ENCODE measurements around the gene ACOT2. TPM values are rescaled to one million over a fixed set of nuclear protein-coding genes. Genes with fewer than 3 reads are reported as not detected.
A peak's percentile ranks its signal among the peaks of the same experiment; 100 is the strongest.
"Not testable (repeated sequence)": the region's sequence is repeated elsewhere in the genome, so short reads cannot be mapped to it uniquely, and the experiment has no call there.

The ACOT2 gene
- total RNA-seq: 10 to 100 TPM; 11.0 to 13.2 TPM

GRCh38 chr14:73569185-73569958 is at the start of gene ACOT2:
TSS of gene ACOT2 (plus strand) at chr14:73569213. CDS start at chr14:73569241, 28 bp downstream.
- Mint-ChIP-seq H3K36me3 (ENCODE audit: low read depth) (peaks cover 37% of the 10 kb centered on the region), H3K4me3 (peak within 1 kb of the TSS; percentile 89), H3K27ac (peak within 1 kb of the TSS; percentile 99), H3K4me1 (peaks cover 41% of the 10 kb centered on the region)
- ChIA-PET CTCF (interaction anchor here (0.5 to 2.5 kb wide), 11 partner anchors 10 to 1110 kb away, joined by 3 to 7 read pairs (median 5); partner anchors contain the start of gene ACOT4), POLR2A (interaction anchor here (0.6 to 1.0 kb wide), 4 partner anchors 23 to 445 kb away, joined by 3 to 5 read pairs (median 4); partner anchors contain the start of genes ACOT4 and ACOT6)
- H3K27me3 Mint-ChIP-seq, H3K9me3 Mint-ChIP-seq: not testable (repeated sequence)
- peak; percentile 77 for DNase-seq

GRCh38 chr14:73521229-73521628 is 47.8 kb upstream of the ACOT2 start:
- Mint-ChIP-seq H3K4me3 (no peak overlapping the region), H3K9me3 (no peaks in the 10 kb centered on the region), H3K4me1 (no peaks in the 10 kb centered on the region), H3K27me3 (no peaks in the 10 kb centered on the region), H3K36me3 (ENCODE audit: low read depth) (no peaks in the 10 kb centered on the region), H3K27ac (no peak overlapping the region)
- CTCF ChIA-PET: interaction anchor here (0.5 to 6.1 kb wide), 5 partner anchors 9 to 485 kb away, joined by 3 to 27 read pairs (median 4); no protein-coding TSS in a partner anchor
- POLR2A ChIA-PET: no interaction called here
- peak; percentile 2 for DNase-seq

- ChIA-PET CTCF (interaction anchor here (1.2 to 6.1 kb wide), 2 partner anchors 16 to 45 kb away, joined by 3 to 27 read pairs; no protein-coding TSS in a partner anchor), POLR2A (no interaction called here)
- Mint-ChIP-seq H3K4me3 (no peak overlapping the region), H3K4me1 (no peaks in the 10 kb centered on the region), H3K27me3 (no peaks in the 10 kb centered on the region), H3K27ac (no peak overlapping the region), H3K36me3 (ENCODE audit: low read depth) (no peaks in the 10 kb centered on the region), H3K9me3 (no peaks in the 10 kb centered on the region)
- DNase-seq: no peak
Observed at GRCh38 chr14:73524493-73524892, 44.5 kb upstream of the ACOT2 start.

- no peaks in the 10 kb centered on the region for H3K4me1 Mint-ChIP-seq
- H3K27me3 Mint-ChIP-seq: no peaks in the 10 kb centered on the region
- no peaks in the 10 kb centered on the region for H3K36me3 Mint-ChIP-seq (ENCODE audit: low read depth)
- DNase-seq: no peak
- no peak overlapping the region for H3K27ac Mint-ChIP-seq
- ChIA-PET POLR2A (interaction anchor here (0.7 kb wide), 1 partner anchor 41 kb away, joined by 4 read pairs; no protein-coding TSS in a partner anchor), CTCF (interaction anchor here (1.1 to 1.3 kb wide), 2 partner anchors 8 to 44 kb away, joined by 5 read pairs; no protein-coding TSS in a partner anchor)
- no peaks in the 10 kb centered on the region for H3K9me3 Mint-ChIP-seq
- H3K4me3 Mint-ChIP-seq: no peak overlapping the region
Observed at GRCh38 chr14:73526036-73526984, 42.7 kb upstream of the ACOT2 start.

GRCh38 chr14:73529356-73529755 is 39.7 kb upstream of the ACOT2 start:
- H3K4me1 Mint-ChIP-seq; H3K36me3 Mint-ChIP-seq (ENCODE audit: low read depth); DNase-seq; H3K9me3 Mint-ChIP-seq; H3K4me3 Mint-ChIP-seq; H3K27me3 Mint-ChIP-seq; H3K27ac Mint-ChIP-seq; CTCF ChIA-PET; POLR2A ChIA-PET: not testable (repeated sequence)

- H3K4me1 Mint-ChIP-seq; H3K27me3 Mint-ChIP-seq; H3K27ac Mint-ChIP-seq; POLR2A ChIA-PET; CTCF ChIA-PET; H3K4me3 Mint-ChIP-seq; DNase-seq; H3K9me3 Mint-ChIP-seq; H3K36me3 Mint-ChIP-seq (ENCODE audit: low read depth): not testable (repeated sequence)
Observed at GRCh38 chr14:73531971-73532370, 37.0 kb upstream of the ACOT2 start.

GRCh38 chr14:73537244-73538045 is 31.6 kb upstream of the ACOT2 start:
- H3K4me3 Mint-ChIP-seq; H3K27me3 Mint-ChIP-seq; H3K27ac Mint-ChIP-seq; CTCF ChIA-PET; DNase-seq; H3K9me3 Mint-ChIP-seq; H3K36me3 Mint-ChIP-seq (ENCODE audit: low read depth); H3K4me1 Mint-ChIP-seq; POLR2A ChIA-PET: not testable (repeated sequence)

GRCh38 chr14:73539017-73539416 is 30.0 kb upstream of the ACOT2 start:
- CTCF ChIA-PET; H3K9me3 Mint-ChIP-seq; H3K4me3 Mint-ChIP-seq; H3K27me3 Mint-ChIP-seq; DNase-seq; H3K27ac Mint-ChIP-seq; POLR2A ChIA-PET; H3K4me1 Mint-ChIP-seq; H3K36me3 Mint-ChIP-seq (ENCODE audit: low read depth): not testable (repeated sequence)

- H3K9me3 Mint-ChIP-seq; H3K27me3 Mint-ChIP-seq; H3K4me1 Mint-ChIP-seq; DNase-seq; H3K27ac Mint-ChIP-seq; CTCF ChIA-PET; H3K4me3 Mint-ChIP-seq; POLR2A ChIA-PET; H3K36me3 Mint-ChIP-seq (ENCODE audit: low read depth): not testable (repeated sequence)
Observed at GRCh38 chr14:73542961-73543360, 26.1 kb upstream of the ACOT2 start.

- H3K27me3 Mint-ChIP-seq; H3K36me3 Mint-ChIP-seq (ENCODE audit: low read depth); DNase-seq; H3K27ac Mint-ChIP-seq; CTCF ChIA-PET; POLR2A ChIA-PET; H3K9me3 Mint-ChIP-seq; H3K4me3 Mint-ChIP-seq; H3K4me1 Mint-ChIP-seq: not testable (repeated sequence)
Observed at GRCh38 chr14:73545353-73545752, 23.7 kb upstream of the ACOT2 start.

GRCh38 chr14:73549097-73549496 is 19.9 kb upstream of the ACOT2 start:
- H3K4me1 Mint-ChIP-seq; POLR2A ChIA-PET; DNase-seq; H3K27me3 Mint-ChIP-seq; H3K4me3 Mint-ChIP-seq; H3K36me3 Mint-ChIP-seq (ENCODE audit: low read depth); CTCF ChIA-PET; H3K9me3 Mint-ChIP-seq; H3K27ac Mint-ChIP-seq: not testable (repeated sequence)

GRCh38 chr14:73549889-73550524 is 19.0 kb upstream of the ACOT2 start:
- H3K4me1 Mint-ChIP-seq; H3K27ac Mint-ChIP-seq; CTCF ChIA-PET; H3K9me3 Mint-ChIP-seq; DNase-seq; H3K4me3 Mint-ChIP-seq; H3K27me3 Mint-ChIP-seq; POLR2A ChIA-PET; H3K36me3 Mint-ChIP-seq (ENCODE audit: low read depth): not testable (repeated sequence)
